ENCODE results near the gene ZEB2.

- TF ChIP-seq, protein P1, sequence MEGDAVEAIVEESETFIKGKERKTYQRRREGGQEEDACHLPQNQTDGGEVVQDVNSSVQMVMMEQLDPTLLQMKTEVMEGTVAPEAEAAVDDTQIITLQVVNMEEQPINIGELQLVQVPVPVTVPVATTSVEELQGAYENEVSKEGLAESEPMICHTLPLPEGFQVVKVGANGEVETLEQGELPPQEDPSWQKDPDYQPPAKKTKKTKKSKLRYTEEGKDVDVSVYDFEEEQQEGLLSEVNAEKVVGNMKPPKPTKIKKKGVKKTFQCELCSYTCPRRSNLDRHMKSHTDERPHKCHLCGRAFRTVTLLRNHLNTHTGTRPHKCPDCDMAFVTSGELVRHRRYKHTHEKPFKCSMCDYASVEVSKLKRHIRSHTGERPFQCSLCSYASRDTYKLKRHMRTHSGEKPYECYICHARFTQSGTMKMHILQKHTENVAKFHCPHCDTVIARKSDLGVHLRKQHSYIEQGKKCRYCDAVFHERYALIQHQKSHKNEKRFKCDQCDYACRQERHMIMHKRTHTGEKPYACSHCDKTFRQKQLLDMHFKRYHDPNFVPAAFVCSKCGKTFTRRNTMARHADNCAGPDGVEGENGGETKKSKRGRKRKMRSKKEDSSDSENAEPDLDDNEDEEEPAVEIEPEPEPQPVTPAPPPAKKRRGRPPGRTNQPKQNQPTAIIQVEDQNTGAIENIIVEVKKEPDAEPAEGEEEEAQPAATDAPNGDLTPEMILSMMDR (conservative IDR thresholded peaks at IDR 0.05; ENCODE audit: low read length), result no peak
- no peak for TF ChIP-seq EZH2phosphoT487 (IDR thresholded peaks at IDR 0.05; ENCODE audit: borderline replicate concordance, low read depth, low read length)
Observed at GRCh38 chr2:144529841-144530240, 9.9 kb upstream of the ZEB2 start.

Measured in OCI-LY7 (cell line).